ENCODE results near the gene CAMSAP2.
A peak's percentile ranks its signal among the peaks of the same experiment; 100 is the strongest.

CAMSAP2 gene

DNA sequence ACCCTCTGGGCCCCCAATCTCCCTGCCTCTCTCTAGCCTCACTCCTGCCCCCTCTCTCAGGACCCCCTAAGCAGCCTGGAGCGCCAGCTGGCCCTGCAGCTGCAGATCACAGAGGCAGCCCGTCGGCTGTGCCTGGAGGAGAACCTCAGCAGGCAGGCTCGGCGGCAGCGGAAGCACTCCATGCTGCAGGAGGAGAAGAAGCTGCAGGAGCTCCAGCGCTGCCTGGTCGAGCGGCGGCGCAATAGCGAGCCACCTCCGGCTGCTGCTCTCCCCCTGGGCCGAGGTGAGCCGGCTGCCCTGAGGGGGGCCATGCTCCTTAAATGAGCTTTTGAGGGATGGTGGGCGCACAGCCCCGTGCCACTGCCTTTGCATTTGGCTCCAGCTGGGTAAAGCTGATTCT, 162.2 kb downstream of the CAMSAP2 start:
- no peak for DNase-seq

DNA sequence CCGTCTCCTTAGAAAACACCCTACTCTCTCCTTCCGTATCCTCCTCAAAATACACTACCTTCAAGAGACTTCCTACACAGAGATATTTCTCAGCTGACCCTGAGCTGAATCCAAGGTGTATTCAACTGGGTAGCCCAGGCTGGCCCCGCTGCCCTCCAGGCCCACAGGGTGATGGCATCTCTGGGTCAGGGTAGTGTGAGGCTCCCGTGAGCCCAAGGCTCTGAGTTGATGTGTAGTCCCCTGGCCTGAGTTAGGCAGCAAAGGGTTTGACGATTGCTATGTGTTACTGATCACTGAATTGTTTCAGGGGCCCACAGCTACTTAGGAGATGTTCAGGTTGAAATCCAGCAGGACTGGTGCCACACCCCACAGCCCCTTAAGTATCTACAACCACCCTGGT, 162.7 kb downstream of the CAMSAP2 start:
- DNase-seq, result no peak

GRCh38 chr1:200901796-200902444, 163.2 kb downstream of the CAMSAP2 start:
- DNase-seq, result no peak

DNA sequence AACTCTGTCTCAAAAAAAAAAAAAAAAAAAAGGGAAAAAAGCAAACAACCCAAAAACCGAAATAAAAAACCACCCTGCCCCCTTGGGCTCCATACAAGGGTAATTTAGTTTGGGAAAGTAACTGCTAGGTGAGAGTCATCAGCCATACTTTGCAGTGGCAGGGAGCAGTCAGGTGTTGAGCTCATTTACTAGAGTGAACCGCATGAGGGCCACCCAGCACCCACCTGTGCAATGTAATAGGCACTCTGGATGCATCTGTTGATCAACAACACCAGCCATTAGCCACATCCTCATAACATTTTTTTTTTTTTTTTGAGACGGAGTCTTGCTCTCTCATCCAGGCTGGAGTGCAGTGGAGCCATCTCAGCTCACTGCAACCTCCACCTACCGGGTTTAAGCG, 165.1 kb downstream of the CAMSAP2 start:
- no peak for DNase-seq

GRCh38 chr1:200904772-200905171, 166.1 kb downstream of the CAMSAP2 start:
- DNase-seq, result no peak

GRCh38 chr1:200905411-200906052, 166.8 kb downstream of the CAMSAP2 start:
- peak; percentile 64 for DNase-seq

DNA sequence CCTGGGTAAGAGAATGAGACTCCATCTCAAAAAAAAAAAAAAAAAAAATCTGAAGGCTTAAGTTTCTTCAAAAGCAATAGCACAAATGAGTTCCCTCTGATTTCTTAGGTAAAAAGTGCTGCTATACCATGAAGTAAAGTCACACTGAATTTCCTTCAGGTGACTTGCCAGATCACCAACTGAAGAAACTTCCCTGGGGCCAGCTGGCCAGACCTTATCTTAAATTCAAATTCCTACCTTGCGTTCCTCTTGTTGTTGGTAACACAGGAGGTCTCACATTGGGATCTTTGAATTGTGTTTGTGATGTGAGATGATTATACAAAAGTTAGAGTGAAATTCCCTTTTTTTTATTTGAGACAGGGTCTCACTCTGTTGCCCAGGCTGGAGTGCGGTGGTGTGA, 167.8 kb downstream of the CAMSAP2 start:
- no peak for DNase-seq

GRCh38 chr1:200907611-200908097, 169.0 kb downstream of the CAMSAP2 start:
- DNase-seq, result no peak

DNA sequence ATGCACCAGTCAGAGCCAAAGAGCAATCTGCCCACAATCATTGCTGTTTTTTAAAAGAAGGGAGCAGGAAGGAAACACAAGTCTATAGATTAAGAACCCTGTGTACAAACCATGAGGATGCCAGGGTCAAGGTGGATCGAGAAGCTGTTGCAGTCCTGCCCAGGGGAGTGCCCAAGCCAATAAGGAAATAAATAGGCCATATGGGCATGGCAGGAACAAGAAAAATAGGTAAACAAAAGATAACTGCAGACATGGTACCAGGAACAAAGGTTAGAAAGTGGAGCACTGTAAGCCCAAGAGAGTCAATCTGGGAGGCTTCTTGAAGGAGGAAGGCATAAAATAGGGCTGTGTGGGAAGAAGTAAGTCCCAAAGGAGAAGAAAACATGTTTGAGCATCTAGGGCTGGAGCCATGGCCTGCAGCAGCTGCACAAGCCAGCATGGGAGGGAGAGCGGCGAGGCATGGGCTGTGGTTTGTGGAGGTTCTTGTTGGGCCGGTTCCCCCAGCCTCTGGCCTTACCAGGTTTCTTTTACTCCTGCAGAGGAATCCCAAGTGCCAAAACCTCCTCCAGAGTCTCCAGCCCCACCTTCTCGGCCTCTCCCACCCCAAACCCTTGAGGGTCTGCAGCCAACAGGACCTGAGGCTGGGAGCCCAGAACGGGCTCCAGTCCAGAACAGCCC, 169.6 kb downstream of the CAMSAP2 start:
- DNase-seq, result no peak

DNA sequence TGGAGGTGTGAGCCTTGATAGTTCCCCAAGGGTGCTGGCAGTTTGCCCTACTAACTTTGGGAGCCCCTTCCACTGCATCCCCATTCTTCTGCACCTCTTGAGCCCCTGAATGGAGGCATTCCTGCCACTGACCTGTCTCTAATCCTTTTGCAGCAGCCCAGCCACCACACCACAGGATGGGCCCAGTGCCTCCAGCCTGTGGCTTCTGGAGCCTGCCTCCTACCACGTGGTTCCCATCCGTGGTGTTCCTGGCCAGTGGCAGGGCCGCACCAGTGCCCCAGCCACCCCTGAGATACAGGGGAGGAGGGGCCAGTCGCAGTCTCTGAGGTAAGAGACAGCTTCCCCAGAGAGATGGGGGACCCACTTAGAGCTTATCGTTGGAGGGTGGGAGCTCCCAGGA, 170.4 kb downstream of the CAMSAP2 start:
- no peak for DNase-seq

- no peak for DNase-seq
Measured at GRCh38 chr1:200909757-200910239, 171.1 kb downstream of the CAMSAP2 start.

Measured in stimulated activated CD4-positive, alpha-beta T cell treated with anti-CD3 and anti-CD28 coated beads, Interleukin-4, amount 100 ng/mL, for 24 hours (primary cell).